Neuronal stem cell (in vitro differentiated cells): Measurements from ENCODE around the gene TBL1Y.

ENCODE experiments used
- DNase-seq: peaks from one replicate; pipeline ENCODE4 v3.0.0-alpha.2; 2013; ENCODE audit warnings: low spot score
- H2AFZ ChIP-seq: one replicate; pipeline ENCODE4 v1.6.1; 2013; ENCODE audit warnings: mild to moderate bottlenecking, low read length, inconsistent platforms
- H2AK5ac ChIP-seq: 2 replicates; pipeline ENCODE4 v1.6.1; 2013; ENCODE audit warnings: low read depth, mild to moderate bottlenecking, inconsistent platforms, low read length, moderate library complexity, mixed read lengths
- H2BK120ac ChIP-seq: 2 replicates; pipeline ENCODE4 v1.6.1; 2013; ENCODE audit warnings: low read depth, mild to moderate bottlenecking, inconsistent platforms, low read length, moderate library complexity, mixed read lengths
- H2BK12ac ChIP-seq: one replicate; pipeline ENCODE4 v1.6.1; 2013; ENCODE audit warnings: low read length, inconsistent platforms
- H2BK15ac ChIP-seq: 2 replicates; pipeline ENCODE4 v1.6.1; 2013; ENCODE audit warnings: mild to moderate bottlenecking, low read length, inconsistent platforms, mixed read lengths
- H2BK5ac ChIP-seq: one replicate; pipeline ENCODE4 v1.6.1; 2013; ENCODE audit warnings: inconsistent platforms, mild to moderate bottlenecking, low read length, moderate library complexity
- H3K14ac ChIP-seq: one replicate; pipeline ENCODE4 v1.6.1; 2013; ENCODE audit warnings: low read length, inconsistent platforms
- H3K18ac ChIP-seq: 2 replicates; pipeline ENCODE4 v1.6.1; 2013; ENCODE audit warnings: low read length, inconsistent platforms
- H3K23ac ChIP-seq: 2 replicates; pipeline ENCODE4 v1.6.1; 2013; ENCODE audit warnings: low read depth, mild to moderate bottlenecking, mixed read lengths, low read length, inconsistent platforms; ENCODE audit not compliant: poor library complexity
- H3K27ac ChIP-seq: replicated peaks from 3 replicates; pipeline ENCODE4 v1.5.1; 2013; ENCODE audit warnings: low read length, inconsistent platforms
- H3K27me3 ChIP-seq, 3 experiments: 2 replicates each; pipeline ENCODE4 v1.6.1; 2013; ENCODE audit warnings: low read length in 3 of 3, mild to moderate bottlenecking in 2 of 3, inconsistent platforms in 1 of 3, low read depth in 1 of 3, mixed read lengths in 1 of 3, moderate library complexity in 1 of 3; ENCODE audit not compliant: control insufficient read depth in 3 of 3, insufficient read depth in 3 of 3
- H3K36me3 ChIP-seq, 2 donors: replicated peaks in 1 of 2; 2 replicates each; pipeline ENCODE4 v1.6.1; 2013; ENCODE audit warnings: low read length in 2 of 2; ENCODE audit not compliant: control insufficient read depth in 2 of 2, insufficient read depth in 2 of 2
- H3K4ac ChIP-seq: 2 replicates; pipeline ENCODE4 v1.6.1; 2013; ENCODE audit warnings: inconsistent platforms, mild to moderate bottlenecking, low read length, moderate library complexity
- H3K4me1 ChIP-seq, 2 donors: 1 replicate in 1 of 2; 2 replicates in 1 of 2; pipeline ENCODE4 v1.6.1; 2013; ENCODE audit warnings: low read length in 2 of 2, low read depth in 1 of 2; ENCODE audit not compliant: control insufficient read depth in 2 of 2, insufficient read depth in 1 of 2
- H3K4me2 ChIP-seq: one replicate; pipeline ENCODE4 v1.6.1; 2013; ENCODE audit warnings: mild to moderate bottlenecking, low read length, inconsistent platforms; ENCODE audit not compliant: insufficient read depth, poor library complexity, severe bottlenecking
- H3K4me3 ChIP-seq, 2 donors: 2 replicates each; pipeline ENCODE4 v1.5.1; 2013; ENCODE audit warnings: low read length in 2 of 2, mild to moderate bottlenecking in 2 of 2, inconsistent platforms in 1 of 2, moderate library complexity in 1 of 2
- H3K79me1 ChIP-seq: one replicate; pipeline ENCODE4 v1.6.1; 2013; ENCODE audit warnings: low read depth, mild to moderate bottlenecking, inconsistent platforms, low read length, moderate library complexity
- H3K9ac ChIP-seq: one replicate; pipeline ENCODE4 v1.6.1; 2013; ENCODE audit warnings: mild to moderate bottlenecking, low read depth, low read length, inconsistent platforms; ENCODE audit not compliant: poor library complexity
- H3K9me3 ChIP-seq, 2 donors: replicated peaks in 1 of 2; 2 replicates each; pipeline versions ENCODE3 to v1.6.1; 2013; ENCODE audit warnings: low read length in 2 of 2, mild to moderate bottlenecking in 2 of 2, inconsistent platforms in 1 of 2, low read depth in 1 of 2, mixed read lengths in 1 of 2, moderate library complexity in 1 of 2; ENCODE audit not compliant: control insufficient read depth in 2 of 2, insufficient read depth in 1 of 2
- H4K8ac ChIP-seq: one replicate; pipeline ENCODE4 v1.6.1; 2013; ENCODE audit warnings: low read depth, mild to moderate bottlenecking, inconsistent platforms, low read length, moderate library complexity
- H4K91ac ChIP-seq: one replicate; pipeline ENCODE4 v1.6.1; 2013; ENCODE audit warnings: low read length, low read depth, mild to moderate bottlenecking, inconsistent platforms; ENCODE audit not compliant: poor library complexity
- WGBS, 2 donors: extraction: QIAGEN DNeasy Blood & Tissue Kit; methylation state at CpG; one replicate each; pipeline ENCODE4 v1.1.7; 2013; ENCODE audit warnings: missing lambda C conversion rate in 2 of 2, mixed read lengths in 1 of 2; ENCODE audit not compliant: insufficient read length in 2 of 2, insufficient replicate concordance in 1 of 2; ENCODE audit errors: extremely low coverage in 2 of 2; 5-methylcytosine and 5-hydroxymethylcytosine counted together

TBL1Y gene

DNA sequence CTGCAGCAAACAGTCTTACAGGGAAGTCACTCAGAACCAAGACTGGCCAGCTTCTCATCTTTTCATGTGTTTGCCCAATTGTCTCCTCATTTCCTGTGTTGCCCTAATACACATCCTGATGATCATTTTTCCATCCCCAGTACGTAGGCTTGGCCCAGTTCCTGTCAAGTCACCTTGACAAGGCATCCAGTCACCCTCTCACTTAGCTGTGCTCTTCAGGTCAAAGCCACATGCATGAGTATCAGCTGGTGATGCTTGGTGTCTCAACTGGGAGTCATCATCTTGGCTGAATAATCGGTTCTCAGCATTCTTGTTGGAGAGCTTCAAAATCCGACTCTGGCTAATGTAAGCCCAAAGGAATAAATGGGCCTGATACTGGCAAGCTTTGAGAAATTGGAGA lies 186.5 kb downstream of the TBL1Y start:
- no peak overlapping the region for H3K4me2 ChIP-seq
- DNase-seq: no peak
- no peak overlapping the region for H2BK12ac ChIP-seq
- no peaks in the 10 kb centered on the region for H3K9me3 ChIP-seq
- no peak overlapping the region for H3K4me3 ChIP-seq
- no peak overlapping the region for H2AFZ ChIP-seq
- no peak overlapping the region for H2BK120ac ChIP-seq
- H4K8ac ChIP-seq: no peak overlapping the region
- H2BK15ac ChIP-seq: no peak overlapping the region
- H2BK5ac ChIP-seq: no peak overlapping the region
- no peak overlapping the region for H2AK5ac ChIP-seq
- H3K14ac ChIP-seq: no peak overlapping the region
- H3K27me3 ChIP-seq: no peaks in the 10 kb centered on the region
- H4K91ac ChIP-seq: no peak overlapping the region
- no CpG with 5 or more reads among the region's 3 CpGs for WGBS, 2 donors
- no peaks in the 10 kb centered on the region for H3K36me3 ChIP-seq
- no peak overlapping the region for H3K9ac ChIP-seq
- H3K4me1 ChIP-seq: peaks cover 0 to 2% of the 10 kb centered on the region in 2 donors
- no peaks in the 10 kb centered on the region for H3K79me1 ChIP-seq
- no peak overlapping the region for H3K23ac ChIP-seq
- no peak overlapping the region for H3K27ac ChIP-seq
- H3K18ac ChIP-seq: no peak overlapping the region
- H3K4ac ChIP-seq: no peak overlapping the region

DNA sequence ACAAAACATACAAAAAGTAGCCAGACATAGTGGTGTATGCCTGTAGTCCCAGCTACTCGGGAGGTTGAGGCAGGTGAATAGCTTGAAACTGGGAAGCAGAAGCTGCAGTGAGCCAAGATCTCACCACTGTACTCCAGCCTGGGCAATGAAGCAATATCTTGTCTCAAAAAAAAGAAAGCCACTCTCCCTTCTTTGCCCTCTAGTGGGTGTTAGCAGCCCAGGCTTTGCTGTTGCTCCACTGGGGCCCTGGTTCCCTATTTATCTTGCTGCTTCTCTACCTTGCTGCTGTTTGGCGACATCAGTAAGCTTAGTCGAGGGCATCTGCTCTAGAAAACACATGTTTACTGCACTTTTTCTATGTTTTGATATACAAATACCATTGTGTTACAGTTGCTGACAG lies 189.2 kb downstream of the TBL1Y start:
- Histone ChIP-seq H2AK5ac (no peak overlapping the region), H3K79me1 (no peaks in the 10 kb centered on the region), H3K4ac (no peak overlapping the region), H3K9ac (no peak overlapping the region), H2BK12ac (no peak overlapping the region), H3K23ac (no peak overlapping the region), H3K27me3 (no peaks in the 10 kb centered on the region), H3K36me3 (no peaks in the 10 kb centered on the region), H3K18ac (no peak overlapping the region), H3K4me3 (no peak overlapping the region), H2BK5ac (no peak overlapping the region), H3K14ac (no peak overlapping the region), H2AFZ (no peak overlapping the region), H2BK120ac (no peak overlapping the region), H4K91ac (no peak overlapping the region), H3K9me3 (no peaks in the 10 kb centered on the region), H3K4me2 (no peak overlapping the region), H3K4me1 (peaks cover 0 to 4% of the 10 kb centered on the region in 2 donors), H4K8ac (no peak overlapping the region), H2BK15ac (no peak overlapping the region), H3K27ac (no peak overlapping the region)
- DNase-seq: no peak
- no CpG with 5 or more reads among the region's 3 CpGs for WGBS, 2 donors

DNA sequence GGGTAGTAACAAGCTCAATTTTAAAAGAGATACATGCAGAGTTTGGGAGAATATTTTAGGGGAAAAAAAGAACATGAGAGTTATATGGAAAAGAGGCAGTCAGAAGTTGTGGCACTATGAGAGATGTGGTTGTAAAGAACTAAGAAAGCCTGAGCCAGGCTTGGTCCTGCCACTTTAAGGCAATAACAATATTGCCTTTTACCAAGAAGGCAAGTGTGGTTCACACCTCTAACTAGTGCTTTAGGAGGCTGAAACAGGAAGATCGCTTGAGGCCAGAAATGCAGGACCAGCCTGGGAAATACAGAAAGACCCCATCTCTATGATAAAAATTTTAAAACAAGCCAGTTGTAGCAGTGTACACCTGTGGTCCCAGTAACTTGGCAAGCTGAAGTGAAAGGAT lies 192.2 kb downstream of the TBL1Y start:
- H2BK120ac ChIP-seq: no peak overlapping the region
- H3K9me3 ChIP-seq: no peaks in the 10 kb centered on the region
- H3K27ac ChIP-seq: no peak overlapping the region
- H3K36me3 ChIP-seq: no peaks in the 10 kb centered on the region
- no peak overlapping the region for H3K23ac ChIP-seq
- no CpG with 5 or more reads among the region's 1 CpG for WGBS, 2 donors
- no peaks in the 10 kb centered on the region for H3K27me3 ChIP-seq
- H4K8ac ChIP-seq: no peak overlapping the region
- H4K91ac ChIP-seq: no peak overlapping the region
- H2AFZ ChIP-seq: no peak overlapping the region
- no peak overlapping the region for H2BK12ac ChIP-seq
- H3K14ac ChIP-seq: no peak overlapping the region
- no peak overlapping the region for H3K9ac ChIP-seq
- H3K4me3 ChIP-seq: no peak overlapping the region
- H3K4me1 ChIP-seq: peaks cover 0 to 4% of the 10 kb centered on the region in 2 donors
- H3K79me1 ChIP-seq: no peaks in the 10 kb centered on the region
- no peak overlapping the region for H2BK5ac ChIP-seq
- no peak overlapping the region for H3K4me2 ChIP-seq
- no peak for DNase-seq
- H3K4ac ChIP-seq: no peak overlapping the region
- H2BK15ac ChIP-seq: no peak overlapping the region
- no peak overlapping the region for H2AK5ac ChIP-seq
- no peak overlapping the region for H3K18ac ChIP-seq

DNA sequence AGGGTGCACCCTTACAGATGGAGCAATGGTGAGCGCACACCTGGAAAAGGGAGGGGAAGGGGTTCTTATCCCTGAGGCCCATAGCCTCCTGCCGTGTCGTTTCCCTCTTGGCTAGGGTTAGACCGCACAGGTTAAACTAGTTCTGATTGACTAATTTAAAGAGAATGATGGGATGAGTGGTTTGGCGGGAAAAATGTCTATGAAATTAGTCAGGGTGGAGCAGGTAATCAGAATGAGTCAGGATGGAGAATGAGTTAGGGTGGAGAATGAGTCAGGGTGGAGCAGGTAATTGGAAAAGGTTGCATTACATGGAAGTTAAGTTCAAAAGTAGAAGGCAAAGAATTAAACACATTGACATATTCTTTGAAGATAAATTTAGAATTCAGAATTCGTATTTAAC lies 196.7 kb downstream of the TBL1Y start:
- no peak overlapping the region for H3K4ac ChIP-seq
- H3K4me2 ChIP-seq: no peak overlapping the region
- H3K18ac ChIP-seq: no peak overlapping the region
- H2BK12ac ChIP-seq: no peak overlapping the region
- WGBS, 2 donors: no CpG with 5 or more reads among the region's 6 CpGs
- H3K27ac ChIP-seq: no peak overlapping the region
- no peak overlapping the region for H4K91ac ChIP-seq
- no peak overlapping the region for H3K9ac ChIP-seq
- no peak overlapping the region for H3K4me3 ChIP-seq
- H3K9me3 ChIP-seq: no peaks in the 10 kb centered on the region
- no peak overlapping the region for H3K14ac ChIP-seq
- DNase-seq: no peak
- no peak overlapping the region for H3K23ac ChIP-seq
- H2BK5ac ChIP-seq: no peak overlapping the region
- no peaks in the 10 kb centered on the region for H3K36me3 ChIP-seq
- H2BK120ac ChIP-seq: no peak overlapping the region
- no peak overlapping the region for H2AFZ ChIP-seq
- no peak overlapping the region for H4K8ac ChIP-seq
- no peak overlapping the region for H2BK15ac ChIP-seq
- H3K4me1 ChIP-seq: peaks cover 0 to 4% of the 10 kb centered on the region in 2 donors
- H2AK5ac ChIP-seq: no peak overlapping the region
- no peaks in the 10 kb centered on the region for H3K27me3 ChIP-seq
- H3K79me1 ChIP-seq: no peaks in the 10 kb centered on the region
